Mesothelial cell of epicardium (in vitro differentiated cells): Measurements from ENCODE around the gene THOP1. TPM values are rescaled to one million over a fixed set of nuclear protein-coding genes. Genes with fewer than 3 reads are reported as not detected.

Experiments used
- DNase-seq, 2 experiments: peaks; one replicate each; pipeline ENCODE4 v3.0.0; 2021; ENCODE audit warnings: low spot score in 2 of 2; ENCODE audit not compliant: unreplicated experiment in 2 of 2
- H3K27ac Mint-ChIP-seq: 2 replicates; pipeline ENCODE4 v1.8.0; 2021; ENCODE audit warnings: mixed read lengths
- H3K27me3 Mint-ChIP-seq: 2 replicates; pipeline ENCODE4 v1.8.0; 2021; ENCODE audit warnings: low read depth, mixed read lengths
- H3K36me3 Mint-ChIP-seq: 2 replicates; pipeline ENCODE4 v1.8.0; 2021; ENCODE audit warnings: mixed read lengths
- H3K4me1 Mint-ChIP-seq: 2 replicates; pipeline ENCODE4 v1.8.0; 2021; ENCODE audit warnings: mixed read lengths
- H3K4me3 Mint-ChIP-seq: 2 replicates; pipeline ENCODE4 v1.8.0; 2021; ENCODE audit warnings: mild to moderate bottlenecking, moderate library complexity, mixed read lengths
- H3K9me3 Mint-ChIP-seq: 2 replicates; pipeline ENCODE4 v1.8.0; 2021; ENCODE audit warnings: mixed read lengths
- CTCF ChIP-seq: fragments of 200-600 bp; sonication (generic); IDR thresholded peaks from one replicate; pipeline ENCODE4 v1.5.0; 2021; ENCODE audit warnings: antibody characterized with exemption; ENCODE audit not compliant: unreplicated experiment
- total RNA-seq: library from RNA; stranded (reverse); gene quantifications from 3 replicates; pipeline ENCODE4 v1.2.1, GENCODE V29; 2021

Gene THOP1
- total RNA-seq, 1 donor from 2014 or later = 80.8 TPM

DNA sequence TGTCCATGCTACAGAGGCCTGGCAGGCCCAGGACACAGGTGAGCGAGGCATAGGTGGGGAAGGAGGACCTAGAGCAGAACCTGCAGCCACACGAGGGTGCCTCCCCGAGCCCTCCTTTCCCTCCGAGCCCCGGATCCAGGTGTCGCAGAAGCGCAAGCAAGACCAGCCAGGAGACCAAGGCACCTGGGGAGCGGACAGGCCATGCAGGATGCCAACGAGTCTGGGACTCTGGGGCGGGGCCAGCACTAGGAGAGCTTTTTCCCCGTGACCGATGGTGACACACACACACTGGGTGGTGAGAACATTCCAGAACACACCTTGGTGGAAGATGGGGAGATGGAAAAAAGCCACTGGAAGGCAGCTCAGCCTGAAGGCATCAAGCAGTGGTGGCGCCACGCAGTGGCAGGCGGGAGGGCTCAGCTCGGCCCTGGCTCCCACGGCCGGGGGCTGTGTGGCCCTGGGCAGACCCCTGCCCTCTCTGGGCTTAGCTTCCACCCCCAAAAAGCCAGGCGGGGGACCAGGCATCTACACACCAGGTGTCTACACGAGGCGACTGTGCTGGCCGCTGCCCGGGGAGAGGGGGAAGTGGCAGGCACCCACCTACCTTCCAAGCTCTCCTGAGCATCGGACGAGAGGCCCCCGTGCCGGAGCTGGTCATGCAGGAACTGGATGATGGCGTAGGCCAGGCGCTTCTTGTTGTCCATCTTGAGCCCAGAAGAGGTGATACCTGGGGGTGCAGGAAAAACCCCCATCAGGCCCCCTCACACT, 16.8 kb upstream of the THOP1 start:
- H3K4me3 Mint-ChIP-seq = no peak overlapping the region
- no peaks in the 10 kb centered on the region for H3K27me3 Mint-ChIP-seq
- TF ChIP-seq CTCF = no peak
- H3K9me3 Mint-ChIP-seq = no peaks in the 10 kb centered on the region
- H3K4me1 Mint-ChIP-seq = no peaks in the 10 kb centered on the region
- H3K27ac Mint-ChIP-seq = no peak overlapping the region
- peaks cover 2% of the 10 kb centered on the region for H3K36me3 Mint-ChIP-seq
- DNase-seq = no peak

- H3K27ac Mint-ChIP-seq = no peak overlapping the region
- no peaks in the 10 kb centered on the region for H3K4me1 Mint-ChIP-seq
- no peak overlapping the region for H3K4me3 Mint-ChIP-seq
- peaks cover 2% of the 10 kb centered on the region for H3K36me3 Mint-ChIP-seq
- DNase-seq = no peak
- H3K9me3 Mint-ChIP-seq = no peaks in the 10 kb centered on the region
- no peak for TF ChIP-seq CTCF
- H3K27me3 Mint-ChIP-seq = no peaks in the 10 kb centered on the region
These were observed 16.1 kb upstream of the THOP1 start for GRCh38 chr19:2769218-2769617.

GRCh38 chr19:2770055-2771013, 15.0 kb upstream of the THOP1 start:
- Mint-ChIP-seq H3K9me3 (no peaks in the 10 kb centered on the region), H3K27me3 (no peaks in the 10 kb centered on the region), H3K36me3 (peaks cover 6% of the 10 kb centered on the region), H3K27ac (peak overlapping the region; percentile 21), H3K4me3 (no peak overlapping the region), H3K4me1 (no peaks in the 10 kb centered on the region)
- DNase-seq = no peak
- TF ChIP-seq CTCF = no peak

DNA sequence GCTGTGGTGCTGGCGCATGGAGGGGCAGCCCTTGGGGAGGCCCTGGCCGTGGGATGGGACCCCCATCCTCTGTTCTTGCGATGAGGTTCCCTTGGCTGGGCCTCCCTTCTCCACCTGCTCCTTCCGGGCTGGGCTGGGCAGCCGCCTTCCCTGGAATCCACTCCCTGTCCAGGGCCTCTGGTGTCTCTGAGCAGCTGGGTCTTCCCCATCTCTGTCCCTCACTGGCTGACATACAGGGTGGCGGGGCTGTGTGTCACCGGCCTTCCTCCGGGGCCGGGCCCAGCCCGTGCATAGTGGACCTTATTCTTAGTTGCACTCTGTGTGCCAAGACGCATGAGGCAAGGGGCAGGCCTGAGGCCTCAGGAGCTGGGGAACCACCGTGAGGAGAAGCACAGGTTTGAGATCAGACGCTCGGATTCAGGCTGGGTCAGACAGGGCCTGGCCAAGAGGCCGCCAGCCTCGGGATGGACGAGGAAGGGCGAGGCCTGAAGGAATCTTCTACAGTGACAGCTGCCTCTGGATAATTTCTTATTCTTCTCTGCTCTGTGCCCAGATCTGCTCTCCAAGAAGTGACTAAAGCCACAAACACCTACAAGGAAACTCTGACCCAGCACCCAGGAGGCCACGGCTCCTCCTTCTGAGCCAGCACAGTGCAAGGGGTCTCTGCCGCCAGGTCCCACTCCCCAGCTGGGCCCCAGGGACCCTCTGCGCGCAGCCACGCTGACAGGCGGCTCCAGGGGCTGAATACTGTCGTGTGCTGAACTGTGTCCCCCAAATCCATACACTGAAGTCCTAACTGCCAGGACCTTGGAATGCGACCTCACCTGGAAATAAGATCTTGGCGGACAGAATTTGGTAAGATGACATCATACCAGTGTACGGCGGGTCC, 13.3 kb upstream of the THOP1 start:
- no peak for DNase-seq
- Mint-ChIP-seq H3K27me3 (no peaks in the 10 kb centered on the region), H3K9me3 (no peaks in the 10 kb centered on the region), H3K4me3 (no peak overlapping the region), H3K4me1 (no peaks in the 10 kb centered on the region), H3K36me3 (peaks cover 14% of the 10 kb centered on the region), H3K27ac (peak overlapping the region; percentile 61)
- TF ChIP-seq CTCF = no peak

DNA sequence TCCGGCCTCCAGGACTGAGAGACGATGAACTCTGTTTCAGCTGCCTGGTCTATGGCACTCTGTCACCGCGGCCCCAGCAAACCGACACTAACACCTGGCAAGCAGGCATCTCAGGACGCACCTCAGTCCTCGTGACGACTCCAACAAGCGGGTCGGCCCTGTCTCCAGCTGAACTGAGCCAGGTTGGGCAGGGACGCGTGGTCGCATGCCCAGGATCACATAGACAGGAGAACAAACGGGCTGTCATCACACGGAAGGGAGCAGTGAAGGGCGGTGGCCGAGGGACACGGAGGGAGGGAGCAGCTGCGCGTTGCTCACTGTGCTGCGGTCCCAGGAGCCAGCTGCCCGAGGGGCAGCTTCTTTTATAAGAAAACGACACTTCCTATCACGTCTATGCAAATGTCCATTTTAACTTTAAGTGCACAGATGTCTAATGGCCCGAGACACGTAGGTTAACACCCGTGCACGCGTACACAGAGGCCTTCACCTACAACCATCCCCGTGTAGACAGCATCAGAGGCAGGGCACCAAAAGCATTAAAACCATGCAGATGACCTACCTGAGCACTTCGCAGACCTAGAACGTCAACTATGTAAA, 11.1 kb upstream of the THOP1 start:
- Mint-ChIP-seq H3K9me3 (no peaks in the 10 kb centered on the region), H3K4me3 (no peak overlapping the region), H3K27me3 (no peaks in the 10 kb centered on the region), H3K27ac (no peak overlapping the region), H3K4me1 (no peaks in the 10 kb centered on the region), H3K36me3 (peaks cover 16% of the 10 kb centered on the region)
- TF ChIP-seq CTCF = no peak
- DNase-seq = no peak
